ENCODE data around the gene USP37.

- TF ChIP-seq CTCF (IDR thresholded peaks at IDR 0.05) (no peak), POLR2A (IDR thresholded peaks at IDR 0.05) (no peak)
Measured at GRCh38 chr2:218501665-218502064, 66.5 kb downstream of the USP37 start.

Measured in heart left ventricle (tissue), 13 donors.